GM23338 (cell line): ENCODE data around the gene FAT1. TPM values are rescaled to one million over a fixed set of nuclear protein-coding genes. Genes with fewer than 3 reads are reported as not detected.

ENCODE experiments used
- ATAC-seq: fragments of 200-7000 bp; cut with Tn5 transposase; 3 replicates; pipeline ENCODE4 v1.9.1; 2020
- DNase-seq: peaks from one replicate; pipeline ENCODE4 v3.0.0-alpha.2; 2015; ENCODE audit warnings: low spot score
- H2AFZ ChIP-seq: fragments of 200-600 bp; sonication (generic); 2 replicates; pipeline ENCODE4 v1.8.0; 2016; ENCODE audit warnings: antibody characterized with exemption, mild to moderate bottlenecking, moderate library complexity
- H3F3A ChIP-seq: fragments of 200-600 bp; sonication (generic); replicated peaks from 2 replicates; pipeline ENCODE4 v1.8.0; 2017; ENCODE audit warnings: antibody characterized with exemption, mixed run types, low read depth
- H3K27ac ChIP-seq: fragments of 200-600 bp; sonication (generic); 2 replicates; pipeline ENCODE4 v1.6.1; 2016; ENCODE audit warnings: low read depth
- H3K27me3 ChIP-seq: fragments of 200-600 bp; sonication (generic); 2 replicates; pipeline ENCODE4 v1.8.0; 2016; ENCODE audit warnings: mild to moderate bottlenecking, mixed run types, moderate library complexity; ENCODE audit not compliant: insufficient read depth
- H3K36me3 ChIP-seq: fragments of 200-600 bp; sonication (generic); 2 replicates; pipeline ENCODE4 v1.8.0; 2016; ENCODE audit warnings: mild to moderate bottlenecking; ENCODE audit not compliant: insufficient read depth
- H3K4me1 ChIP-seq: fragments of 200-600 bp; sonication (generic); 2 replicates; pipeline ENCODE4 v1.8.0; 2016; ENCODE audit warnings: mild to moderate bottlenecking, moderate library complexity; ENCODE audit not compliant: insufficient read depth
- H3K4me2 ChIP-seq: fragments of 200-600 bp; sonication (generic); 2 replicates; pipeline ENCODE4 v1.7.1; 2017; ENCODE audit warnings: mixed run types
- H3K4me3 ChIP-seq: fragments of 200-600 bp; sonication (generic); 2 replicates; pipeline ENCODE4 v1.6.1; 2016; ENCODE audit warnings: mixed run types
- H3K79me2 ChIP-seq: fragments of 200-600 bp; sonication (generic); replicated peaks from 2 replicates; pipeline ENCODE4 v1.8.0; 2017; ENCODE audit warnings: mild to moderate bottlenecking; ENCODE audit not compliant: insufficient read depth
- H3K9me2 ChIP-seq: fragments of 200-600 bp; sonication (generic); 2 replicates; pipeline ENCODE4 v1.8.0; 2017; ENCODE audit not compliant: insufficient read depth
- H4K20me1 ChIP-seq: fragments of 200-600 bp; sonication (generic); replicated peaks from 2 replicates; pipeline ENCODE4 v1.8.0; 2017; ENCODE audit warnings: mild to moderate bottlenecking; ENCODE audit not compliant: insufficient read depth
- H3K27ac Mint-ChIP-seq: 2 replicates; pipeline ENCODE4 v1.8.0; 2020; ENCODE audit warnings: inconsistent platforms, mild to moderate bottlenecking, moderate library complexity, mixed read lengths
- H3K27me3 Mint-ChIP-seq: 3 replicates; pipeline ENCODE4 v1.8.0; 2022; ENCODE audit warnings: low read depth, mild to moderate bottlenecking, moderate library complexity, mixed read lengths, inconsistent platforms; ENCODE audit not compliant: insufficient read depth, poor library complexity
- H3K36me3 Mint-ChIP-seq: 3 replicates; pipeline ENCODE4 v1.8.0; 2021; ENCODE audit warnings: low read depth, mild to moderate bottlenecking, inconsistent platforms, moderate library complexity, mixed read lengths
- H3K4me1 Mint-ChIP-seq: 3 replicates; pipeline ENCODE4 v1.8.0; 2020; ENCODE audit warnings: mild to moderate bottlenecking, inconsistent platforms, mixed read lengths
- H3K4me3 Mint-ChIP-seq: 3 replicates; pipeline ENCODE4 v1.8.0; 2021; ENCODE audit warnings: moderate library complexity, mild to moderate bottlenecking, inconsistent platforms, mixed read lengths
- H3K9me3 Mint-ChIP-seq: 3 replicates; pipeline ENCODE4 v1.8.0; 2020; ENCODE audit warnings: moderate library complexity, mild to moderate bottlenecking, inconsistent platforms, mixed read lengths
- CREB1 ChIP-seq: fragments of 250-450 bp; sonication (Bioruptor Pico); IDR thresholded peaks from 2 replicates; pipeline ENCODE4 v1.5.0; 2020; ENCODE audit warnings: low read depth, mild to moderate bottlenecking, moderate library complexity
- CTCF ChIP-seq, 2 experiments: fragments of 200-600 bp in 1 of 2; sonication (generic) in 1 of 2; conservative IDR thresholded peaks; 2 replicates each; pipeline versions ENCODE4 v1.5.1 to v1.6.1; 2016 to 2017; ENCODE audit warnings: antibody characterized with exemption in 2 of 2, low read depth in 2 of 2, mild to moderate bottlenecking in 2 of 2, moderate library complexity in 1 of 2
- ETS1 ChIP-seq: IDR thresholded peaks from 2 replicates; pipeline ENCODE4 v1.6.1; 2016; ENCODE audit warnings: antibody characterized with exemption
- EZH2 ChIP-seq: fragments of 200-600 bp; sonication (generic); IDR thresholded peaks from one replicate; pipeline ENCODE4 v1.8.0; 2017; ENCODE audit warnings: antibody characterized with exemption, mild to moderate bottlenecking, low read depth; ENCODE audit not compliant: unreplicated experiment
- EZH2phosphoT487 ChIP-seq: fragments of 200-600 bp; sonication (generic); IDR thresholded peaks from one replicate; pipeline ENCODE4 v1.8.1; 2018; ENCODE audit warnings: antibody characterized with exemption; ENCODE audit not compliant: unreplicated experiment
- JUNB ChIP-seq: IDR thresholded peaks from one replicate; pipeline ENCODE4 v1.6.1; 2016; ENCODE audit warnings: antibody characterized with exemption; ENCODE audit not compliant: unreplicated experiment
- NANOG ChIP-seq: IDR thresholded peaks from 2 replicates; pipeline ENCODE4 v1.6.1; 2016; ENCODE audit warnings: antibody characterized with exemption, borderline replicate concordance
- POLR2AphosphoS5 ChIP-seq: IDR thresholded peaks from 2 replicates; pipeline ENCODE4 v1.6.1; 2016; ENCODE audit warnings: antibody characterized with exemption, low read depth
- REST ChIP-seq: IDR thresholded peaks from one replicate; pipeline ENCODE4 v1.6.1; 2018; ENCODE audit warnings: antibody characterized with exemption; ENCODE audit not compliant: unreplicated experiment
- STAT1 ChIP-seq: IDR thresholded peaks from one replicate; pipeline ENCODE4 v1.6.1; 2016; ENCODE audit warnings: antibody characterized with exemption; ENCODE audit not compliant: unreplicated experiment
- ZNF114 ChIP-seq: fragments of 250-450 bp; sonication (Bioruptor Pico); IDR thresholded peaks from 2 replicates; pipeline ENCODE4 v1.5.0; 2020; ENCODE audit warnings: mild to moderate bottlenecking, moderate library complexity
- ZNF331 ChIP-seq: fragments of 250-450 bp; sonication (Bioruptor Pico); IDR thresholded peaks from 2 replicates; pipeline ENCODE4 v1.5.0; 2020; ENCODE audit warnings: low read depth, mild to moderate bottlenecking, moderate library complexity
- ZNF462 ChIP-seq: fragments of 250-450 bp; sonication (Bioruptor Pico); IDR thresholded peaks from 2 replicates; pipeline ENCODE4 v1.5.0; 2020; ENCODE audit warnings: mild to moderate bottlenecking, moderate library complexity
- polyA plus RNA-seq: library from polyadenylated mRNA; unstranded; fragments of >200 nt; fragmentation: Nextera tagmentation; extraction: Ambion mirVana; gene quantifications from 2 replicates; pipeline ENCODE4 v1.2.1, GENCODE V29; 2016
- total RNA-seq: library from RNA; depleted of rRNA; stranded (reverse); fragments of >200 nt; shearing (Covaris generic); gene quantifications from 2 replicates; pipeline ENCODE4 v1.2.3, GENCODE V29; 2014

The FAT1 gene
- total and polyA plus RNA-seq, 2 experiments from 2014 or later = 37.6 to 137 TPM

GRCh38 chr4:186650401-186651180 is 73.1 kb downstream of the FAT1 start:
- Mint-ChIP-seq H3K27me3 (peaks cover 8% of the 10 kb centered on the region), H3K4me1 (peaks cover 59% of the 10 kb centered on the region)
- H3K27ac ChIP-seq = no peak overlapping the region

More at GRCh38 chr4:186650401-186651180, 73.1 kb downstream of the FAT1 start:
- H2AFZ ChIP-seq = no peak overlapping the region
- H3K9me2 ChIP-seq = no peaks in the 10 kb centered on the region
- H3F3A ChIP-seq = no peaks in the 10 kb centered on the region
- H3K4me2 ChIP-seq = no peak overlapping the region
- H3K27me3 ChIP-seq = no peaks in the 10 kb centered on the region
- peaks cover 29% of the 10 kb centered on the region for H3K79me2 ChIP-seq
- Mint-ChIP-seq H3K36me3 (peaks cover 28% of the 10 kb centered on the region; the same call in 2 of the 3 replicates), H3K9me3 (no peaks in the 10 kb centered on the region; the same call in 1 of the 3 replicates), H3K27ac (no peak overlapping the region), H3K4me3 (no peak overlapping the region)
- no peaks in the 10 kb centered on the region; the same call in 1 of the 2 replicates for H3K36me3 ChIP-seq
- no peaks in the 10 kb centered on the region for H4K20me1 ChIP-seq
- TF ChIP-seq EZH2phosphoT487 = no peak
- no peak for TF ChIP-seq CTCF (conservative IDR thresholded peaks at IDR 0.05; ENCODE audit: low read depth in 2 of 2)
- no peak for TF ChIP-seq ZNF331 (CRISPR knock-in tag)
- TF ChIP-seq CREB1 (CRISPR knock-in tag) = no peak
- no peak for TF ChIP-seq ZNF462 (CRISPR knock-in tag)
- no peak for TF ChIP-seq POLR2AphosphoS5
- TF ChIP-seq REST = no peak
- no peak for TF ChIP-seq STAT1
- TF ChIP-seq ETS1 = no peak
- no peak for TF ChIP-seq EZH2
- TF ChIP-seq ZNF114 (CRISPR knock-in tag) = no peak
- no peak for TF ChIP-seq JUNB
- no peak for TF ChIP-seq NANOG
- H3K4me1 ChIP-seq = peaks cover 46% of the 10 kb centered on the region
- ATAC-seq (no peak), DNase-seq (no peak)
- no peak overlapping the region for H3K4me3 ChIP-seq
